ENCODE data around the gene SCAND1.
A peak's percentile ranks its signal among the peaks of the same experiment; 100 is the strongest.
"Not testable (repeated sequence)": the region's sequence is repeated elsewhere in the genome, so short reads cannot be mapped to it uniquely, and the experiment has no call there.

SCAND1 gene

GRCh38 chr20:35963878-35964277 lies 9.6 kb upstream of the SCAND1 start:
- no peak for DNase-seq (ENCODE audit: low read depth in 3 of 3, low spot score in 1 of 3)

- DNase-seq (ENCODE audit: low read depth in 3 of 3, low spot score in 1 of 3) = not testable (repeated sequence)
These were observed 5.0 kb upstream of the SCAND1 start for GRCh38 chr20:35959291-35959690.

GRCh38 chr20:35956616-35957015 lies 2.3 kb upstream of the SCAND1 start:
- DNase-seq (ENCODE audit: low read depth in 3 of 3, low spot score in 1 of 3) = no peak

- no peak for DNase-seq (ENCODE audit: low read depth in 3 of 3, low spot score in 1 of 3)
These were observed 577 bp upstream of the SCAND1 start for GRCh38 chr20:35954907-35955251.

GRCh38 chr20:35953387-35954199 lies 709 bp downstream of the SCAND1 start:
- DNase-seq (ENCODE audit: low read depth in 3 of 3, low spot score in 1 of 3) = peak; percentile 28 to 46 (median 30)

- no peak for DNase-seq (ENCODE audit: low read depth in 3 of 3, low spot score in 1 of 3)
These were observed 1.6 kb downstream of the SCAND1 start for GRCh38 chr20:35952480-35953386.

GRCh38 chr20:35952080-35952479 lies 2.2 kb downstream of the SCAND1 start:
- DNase-seq (ENCODE audit: low read depth in 3 of 3, low spot score in 1 of 3) = not testable (repeated sequence)

- no peak for DNase-seq (ENCODE audit: low read depth in 3 of 3, low spot score in 1 of 3)
These were observed 4.2 kb downstream of the SCAND1 start for GRCh38 chr20:35950093-35950492.

GRCh38 chr20:35947907-35948306 lies 6.4 kb downstream of the SCAND1 start:
- no peak for DNase-seq (ENCODE audit: low read depth in 3 of 3, low spot score in 1 of 3)

- DNase-seq (ENCODE audit: low read depth in 3 of 3, low spot score in 1 of 3) = no peak
These were observed 6.8 kb downstream of the SCAND1 start for GRCh38 chr20:35947489-35947888.

GRCh38 chr20:35942243-35942642 lies 12.1 kb downstream of the SCAND1 start:
- DNase-seq (ENCODE audit: low read depth in 3 of 3, low spot score in 1 of 3) = no peak

- no peak for DNase-seq (ENCODE audit: low read depth in 3 of 3, low spot score in 1 of 3)
These were observed 12.7 kb downstream of the SCAND1 start for GRCh38 chr20:35941620-35942019.

- DNase-seq (ENCODE audit: low read depth in 3 of 3, low spot score in 1 of 3) = no peak
These were observed 15.0 kb downstream of the SCAND1 start for GRCh38 chr20:35939264-35939663.

GRCh38 chr20:35934050-35934449 lies 20.3 kb downstream of the SCAND1 start:
- no peak for DNase-seq (ENCODE audit: low read depth in 3 of 3, low spot score in 1 of 3)

- no peak for DNase-seq (ENCODE audit: low read depth in 3 of 3, low spot score in 1 of 3)
These were observed 25.0 kb downstream of the SCAND1 start for GRCh38 chr20:35929301-35929700.

GRCh38 chr20:35920523-35920922 lies 33.8 kb downstream of the SCAND1 start:
- DNase-seq (ENCODE audit: low read depth in 3 of 3, low spot score in 1 of 3) = no peak

GRCh38 chr20:35918021-35918420 lies 36.3 kb downstream of the SCAND1 start:
- DNase-seq (ENCODE audit: low read depth in 3 of 3, low spot score in 1 of 3) = no peak

GRCh38 chr20:35917077-35917476 lies 37.2 kb downstream of the SCAND1 start:
- DNase-seq (ENCODE audit: low read depth in 3 of 3, low spot score in 1 of 3) = no peak

GRCh38 chr20:35912881-35913280 lies 41.4 kb downstream of the SCAND1 start:
- no peak for DNase-seq (ENCODE audit: low read depth in 3 of 3, low spot score in 1 of 3)

GRCh38 chr20:35910254-35910653 lies 44.0 kb downstream of the SCAND1 start:
- no peak for DNase-seq (ENCODE audit: low read depth in 3 of 3, low spot score in 1 of 3)

- no peak for DNase-seq (ENCODE audit: low read depth in 3 of 3, low spot score in 1 of 3)
These were observed 44.5 kb downstream of the SCAND1 start for GRCh38 chr20:35909796-35910195.

GRCh38 chr20:35909176-35909575 lies 45.1 kb downstream of the SCAND1 start:
- DNase-seq (ENCODE audit: low read depth in 3 of 3, low spot score in 1 of 3) = no peak

Data from stimulated activated CD4-positive, alpha-beta T cell treated with anti-CD3 and anti-CD28 coated beads, TNF-alpha, amount 100 ng/mL, for 1 hour (primary cell).